SK-N-SH treated with all-trans-retinoic acid at 6 μM for 48 hours (cell line): ENCODE measurements around the gene C12orf75.

ENCODE experiments used
- ATAC-seq: fragments of 200-7000 bp; cut with Tn5 transposase; 3 replicates; pipeline ENCODE4 v1.9.1; 2020; ENCODE audit warnings: mild to moderate bottlenecking, moderate library complexity
- ARNTL ChIP-seq: fragments of 450-650 bp; formaldehyde crosslinking; IDR thresholded peaks from 2 replicates; pipeline ENCODE4 v1.5.0; 2020; ENCODE audit warnings: low read depth, mild to moderate bottlenecking, moderate library complexity, borderline replicate concordance
- BACH2 ChIP-seq: fragments of 250-450 bp; sonication (Bioruptor Pico); IDR thresholded peaks from 2 replicates; pipeline ENCODE4 v1.9.0; 2021; ENCODE audit warnings: mild to moderate bottlenecking, borderline replicate concordance
- CREB5 ChIP-seq: fragments of 250-450 bp; sonication (Bioruptor Pico); IDR thresholded peaks from 2 replicates; pipeline ENCODE4 v1.5.1; 2020; ENCODE audit warnings: low read depth, mild to moderate bottlenecking, moderate library complexity
- CSDC2 ChIP-seq: fragments of 250-450 bp; sonication (Bioruptor Pico); IDR thresholded peaks from 2 replicates; pipeline ENCODE4 v1.5.0; 2020; ENCODE audit warnings: mild to moderate bottlenecking, moderate library complexity
- CSRNP3 ChIP-seq: fragments of 250-450 bp; sonication (Bioruptor Pico); IDR thresholded peaks from 2 replicates; pipeline ENCODE4 v1.5.1; 2021; ENCODE audit warnings: mild to moderate bottlenecking, moderate library complexity
- ESRRG ChIP-seq: fragments of 250-450 bp; sonication (Bioruptor Pico); IDR thresholded peaks from 2 replicates; pipeline ENCODE4 v1.6.1; 2021; ENCODE audit warnings: mild to moderate bottlenecking
- GLIS3 ChIP-seq: fragments of 250-450 bp; sonication (Bioruptor Pico); IDR thresholded peaks from 2 replicates; pipeline ENCODE4 v1.5.0; 2020; ENCODE audit warnings: mild to moderate bottlenecking, moderate library complexity
- ISL1 ChIP-seq: fragments of 250-450 bp; sonication (Bioruptor Pico); IDR thresholded peaks from 2 replicates; pipeline ENCODE4 v2.1.2; 2022; ENCODE audit warnings: mild to moderate bottlenecking, moderate library complexity
- OSR1 ChIP-seq: fragments of 250-450 bp; sonication (Bioruptor Pico); IDR thresholded peaks from 2 replicates; pipeline ENCODE4 v1.8.0; 2022; ENCODE audit warnings: moderate library complexity, mild to moderate bottlenecking, inconsistent platforms
- PATZ1 ChIP-seq: fragments of 250-450 bp; sonication (Bioruptor Pico); IDR thresholded peaks from 2 replicates; pipeline ENCODE4 v1.8.0; 2020; ENCODE audit warnings: mild to moderate bottlenecking, moderate library complexity, borderline replicate concordance
- POU6F1 ChIP-seq: fragments of 250-450 bp; sonication (Bioruptor Pico); IDR thresholded peaks from 2 replicates; pipeline ENCODE4 v1.8.0; 2021; ENCODE audit warnings: low read depth, mild to moderate bottlenecking, moderate library complexity, borderline replicate concordance
- PPARA ChIP-seq: fragments of 250-450 bp; sonication (Bioruptor Pico); IDR thresholded peaks from 2 replicates; pipeline ENCODE4 v1.5.0; 2020; ENCODE audit warnings: mild to moderate bottlenecking, borderline replicate concordance
- RARB ChIP-seq: fragments of 250-450 bp; sonication (Bioruptor Pico); IDR thresholded peaks from 2 replicates; pipeline ENCODE4 v1.8.0; 2021; ENCODE audit warnings: mild to moderate bottlenecking, moderate library complexity
- SNAI2 ChIP-seq: fragments of 250-450 bp; sonication (Bioruptor Pico); IDR thresholded peaks from 2 replicates; pipeline ENCODE4 v1.5.0; 2020; ENCODE audit warnings: mild to moderate bottlenecking, moderate library complexity
- TCF4 ChIP-seq: fragments of 250-450 bp; sonication (Bioruptor Pico); IDR thresholded peaks from 2 replicates; pipeline ENCODE4 v1.8.0; 2021; ENCODE audit warnings: mild to moderate bottlenecking, moderate library complexity, borderline replicate concordance
- TOX ChIP-seq: fragments of 250-450 bp; sonication (Bioruptor Pico); IDR thresholded peaks from 2 replicates; pipeline ENCODE4 v1.8.0; 2021; ENCODE audit warnings: mild to moderate bottlenecking, moderate library complexity, borderline replicate concordance
- TSHZ2 ChIP-seq: fragments of 250-450 bp; sonication (Bioruptor Pico); IDR thresholded peaks from 2 replicates; pipeline ENCODE4 v1.5.0; 2020; ENCODE audit warnings: mild to moderate bottlenecking, moderate library complexity
- ZC3H10 ChIP-seq: fragments of 250-450 bp; sonication (Bioruptor Pico); IDR thresholded peaks from 2 replicates; pipeline ENCODE4 v1.5.1; 2021; ENCODE audit warnings: mild to moderate bottlenecking, moderate library complexity
- ZFP3 ChIP-seq: fragments of 250-450 bp; sonication (Bioruptor Pico); IDR thresholded peaks from 2 replicates; pipeline ENCODE4 v1.5.0; 2020; ENCODE audit warnings: mild to moderate bottlenecking, moderate library complexity
- ZNF565 ChIP-seq: fragments of 450-650 bp; formaldehyde crosslinking; conservative IDR thresholded peaks from 2 replicates; pipeline ENCODE4 v1.5.0; 2020; ENCODE audit warnings: low read depth, mild to moderate bottlenecking, moderate library complexity
- ZNF70 ChIP-seq: fragments of 450-650 bp; formaldehyde crosslinking; IDR thresholded peaks from 2 replicates; pipeline ENCODE4 v1.5.0; 2020; ENCODE audit warnings: mild to moderate bottlenecking, moderate library complexity
- ZNF8 ChIP-seq: fragments of 450-650 bp; formaldehyde crosslinking; IDR thresholded peaks from 2 replicates; pipeline ENCODE4 v1.5.0; 2020; ENCODE audit warnings: mild to moderate bottlenecking, moderate library complexity

The C12orf75 gene

GRCh38 chr12:105418229-105418628 is 87.7 kb downstream of the C12orf75 start (continued):
- TF ChIP-seq TSHZ2 (no peak), SNAI2 (no peak), RARB (CRISPR knock-in tag) (no peak), TOX (CRISPR knock-in tag) (no peak)

- ATAC-seq, result no peak; the same call in 1 of the 3 replicates
- TF ChIP-seq ZNF565 (CRISPR knock-in tag) (no peak), ARNTL (no peak), TOX (CRISPR knock-in tag) (no peak), OSR1 (CRISPR knock-in tag) (no peak), ESRRG (CRISPR knock-in tag) (no peak), BACH2 (no peak), CSDC2 (CRISPR knock-in tag) (no peak), ZFP3 (CRISPR knock-in tag) (no peak), PATZ1 (CRISPR knock-in tag) (no peak), SNAI2 (no peak), ZC3H10 (no peak), TSHZ2 (no peak), TCF4 (CRISPR knock-in tag) (no peak), PPARA (CRISPR knock-in tag) (no peak), ZNF8 (CRISPR knock-in tag) (no peak)
Observed at GRCh38 chr12:105418821-105419291, 88.4 kb downstream of the C12orf75 start.

GRCh38 chr12:105419606-105420005 is 89.1 kb downstream of the C12orf75 start:
- ATAC-seq, result no peak
- no peak for TF ChIP-seq ZNF70 (CRISPR knock-in tag)
- no peak for TF ChIP-seq GLIS3 (CRISPR knock-in tag)
- TF ChIP-seq CREB5 (CRISPR knock-in tag), result no peak

- TF ChIP-seq ARNTL, result no peak
- TF ChIP-seq GLIS3 (CRISPR knock-in tag), result no peak
- no peak for TF ChIP-seq CSRNP3 (CRISPR knock-in tag)
- TF ChIP-seq ZNF8 (CRISPR knock-in tag), result no peak
- no peak for TF ChIP-seq POU6F1
- TF ChIP-seq RARB (CRISPR knock-in tag), result no peak
- no peak for TF ChIP-seq ZNF70 (CRISPR knock-in tag)
- no peak for TF ChIP-seq ISL1 (CRISPR knock-in tag)
- TF ChIP-seq OSR1 (CRISPR knock-in tag), result no peak
- TF ChIP-seq TCF4 (CRISPR knock-in tag), result no peak
- TF ChIP-seq, all 23 proteins: peak for 0
- no peak for ATAC-seq
Observed at GRCh38 chr12:105420046-105420445, 89.6 kb downstream of the C12orf75 start.
